Measurements from ENCODE around the gene PLCXD1. TPM values are rescaled to one million over a fixed set of nuclear protein-coding genes. Genes with fewer than 3 reads are reported as not detected.
A peak's percentile ranks its signal among the peaks of the same experiment; 100 is the strongest.
"Not testable (repeated sequence)": the region's sequence is repeated elsewhere in the genome, so short reads cannot be mapped to it uniquely, and the experiment has no call there.

The PLCXD1 gene
- total and polyA plus RNA-seq, 10 donors: 9.9 to 35.0 (median 21.5) TPM

- Histone ChIP-seq H3K9me3 (no peaks in the 10 kb centered on the region), H3K4me1 (peaks cover 0 to 23% (median 7%) of the 10 kb centered on the region in 6 donors), H3K27me3 (replicated peaks in 1 of 7) (no peaks in the 10 kb centered on the region), H3K27ac (peak overlapping the region in 5 of 8 donors; percentile 75 to 83 (median 78)), H3K4me3 (no peak overlapping the region), H3K36me3 (peaks cover 0 to 60% (median 6%) of the 10 kb centered on the region in 6 donors)
- peak in 5 of 11 experiments; percentile 6 to 35 (median 21) for TF ChIP-seq CTCF (IDR thresholded peaks at IDR 0.05 in 8 of 11, conservative IDR thresholded peaks at IDR 0.05 in 3 of 11)
- TF ChIP-seq POLR2AphosphoS5 (IDR thresholded peaks at IDR 0.05): peak in 2 of 3 donors; percentile 60 to 75
- no peak for TF ChIP-seq POLR2A (IDR thresholded peaks at IDR 0.05)
- intact Hi-C loops (cut with DNase I; ENCODE audit: low total_unique reads): no loop called here
- WGBS, 5 donors: 74 to 88% (median 76%) methylated on average over 20 of the region's 20 CpGs
- DNase-seq: peak; percentile 76
Observed at GRCh38 chrX:350148-350533, 69.0 kb downstream of the PLCXD1 start.

DNA sequence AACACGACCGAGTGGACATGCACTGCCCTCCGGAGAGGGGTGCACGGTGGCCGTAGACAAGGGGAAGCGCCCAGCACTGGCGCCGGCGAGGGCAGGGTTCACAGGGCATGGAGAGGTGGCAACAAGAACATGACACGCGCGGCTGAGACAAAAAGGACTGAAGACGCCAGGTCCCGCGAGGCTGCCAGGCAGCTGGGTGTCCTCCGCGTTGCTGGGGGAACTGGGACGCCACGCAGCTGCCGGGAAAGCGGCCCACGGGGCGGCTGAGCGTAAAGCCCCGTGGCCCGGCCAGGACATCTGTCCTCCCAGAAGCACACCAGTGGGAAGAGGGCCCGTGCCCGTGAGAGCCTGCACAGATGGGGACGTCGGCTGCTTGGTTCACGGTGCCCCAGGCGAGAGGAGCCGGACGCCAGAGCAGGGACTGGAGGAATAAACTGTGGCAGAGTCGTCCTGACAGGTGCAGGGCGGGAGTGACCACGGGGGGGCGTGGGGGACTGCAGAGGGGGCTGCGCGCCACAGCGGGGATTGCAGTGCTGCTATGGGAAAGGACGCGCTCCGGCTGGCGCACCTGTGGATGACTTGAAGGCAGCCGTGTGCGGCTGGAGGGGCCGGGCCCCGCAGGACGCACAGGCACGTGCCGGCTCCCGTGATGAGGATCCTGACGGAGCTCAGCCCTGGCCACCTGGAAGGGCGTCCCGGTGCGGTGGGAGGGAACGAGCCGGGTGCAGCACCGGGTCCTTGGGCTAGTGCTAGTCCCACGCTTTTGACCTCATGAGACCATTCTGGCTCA lies 69.5 kb downstream of the PLCXD1 start:
- H3K27me3 ChIP-seq (replicated peaks in 1 of 7): no peaks in the 10 kb centered on the region
- H3K9me3 ChIP-seq: no peaks in the 10 kb centered on the region
- WGBS, 5 donors: 92 to 97% (median 94%) methylated on average over 51 to 61 of the region's 61 CpGs
- H3K27ac ChIP-seq: peak overlapping the region in 4 of 8 donors; percentile 75 to 79 (median 77)
- H3K36me3 ChIP-seq: peaks cover 0 to 56% (median 3%) of the 10 kb centered on the region in 6 donors
- intact Hi-C loops (cut with DNase I; ENCODE audit: low total_unique reads): no loop called here
- H3K4me3 ChIP-seq: no peak overlapping the region
- peak; percentile 71 for DNase-seq
- TF ChIP-seq CTCF (IDR thresholded peaks at IDR 0.05 in 8 of 11, conservative IDR thresholded peaks at IDR 0.05 in 3 of 11) (no peak), POLR2A (IDR thresholded peaks at IDR 0.05) (no peak), POLR2AphosphoS5 (IDR thresholded peaks at IDR 0.05) (no peak)
- peaks cover 0 to 23% (median 7%) of the 10 kb centered on the region in 6 donors for H3K4me1 ChIP-seq

DNA sequence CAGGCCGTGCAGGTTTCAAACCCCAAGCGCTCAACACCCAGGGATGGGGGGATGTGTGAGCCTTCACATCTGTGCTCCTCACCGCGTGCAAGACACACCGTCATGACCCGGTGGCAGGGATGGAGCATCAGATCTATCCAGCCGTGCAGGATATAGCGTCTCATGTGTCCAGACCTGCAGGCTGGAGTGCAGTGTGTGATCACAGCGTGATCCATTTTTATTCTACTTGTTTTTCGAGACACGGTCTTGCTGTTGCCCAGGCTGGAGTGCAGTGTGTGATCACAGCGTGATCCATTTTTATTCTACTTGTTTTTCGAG lies 70.1 kb downstream of the PLCXD1 start:
- H3K27me3 ChIP-seq (replicated peaks in 1 of 7); DNase-seq; H3K4me3 ChIP-seq; H3K9me3 ChIP-seq; intact Hi-C loops (cut with DNase I; ENCODE audit: low total_unique reads); H3K27ac ChIP-seq: not testable (repeated sequence)
- Histone ChIP-seq H3K4me1 (peaks cover 0 to 23% (median 7%) of the 10 kb centered on the region in 6 donors), H3K36me3 (peaks cover 0 to 58% (median 2%) of the 10 kb centered on the region in 6 donors)
- 96 to 98% (median 97%) methylated on average over 11 to 13 of the region's 13 CpGs for WGBS, 5 donors

DNA sequence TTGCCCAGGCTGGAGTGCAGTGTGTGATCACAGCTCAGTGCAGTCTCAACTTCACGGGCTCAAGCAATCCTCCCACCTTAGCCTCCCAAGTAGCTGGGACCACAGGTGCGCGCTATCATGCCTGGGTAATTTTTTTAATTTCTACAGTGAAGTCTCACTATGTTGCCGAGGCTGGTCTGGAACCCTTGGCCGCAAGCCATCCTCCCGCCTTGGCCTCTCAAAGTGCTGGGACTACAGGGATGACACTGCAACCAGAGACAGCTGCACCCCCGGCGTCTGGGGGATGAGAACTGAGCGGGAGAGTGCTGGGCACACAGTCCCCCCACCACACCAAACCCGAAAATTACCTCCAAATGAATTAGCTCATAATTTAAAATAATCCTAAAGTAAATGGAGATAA lies 70.6 kb downstream of the PLCXD1 start:
- H3K27me3 ChIP-seq (replicated peaks in 1 of 7): no peaks in the 10 kb centered on the region
- H3K4me3 ChIP-seq: no peak overlapping the region
- peaks cover 0 to 24% (median 7%) of the 10 kb centered on the region in 6 donors for H3K4me1 ChIP-seq
- DNase-seq: peak; percentile 40
- no peak for TF ChIP-seq CTCF (IDR thresholded peaks at IDR 0.05 in 8 of 11, conservative IDR thresholded peaks at IDR 0.05 in 3 of 11)
- H3K27ac ChIP-seq: no peak overlapping the region
- intact Hi-C loops (cut with DNase I; ENCODE audit: low total_unique reads): no loop called here
- H3K9me3 ChIP-seq: no peaks in the 10 kb centered on the region
- H3K36me3 ChIP-seq: peaks cover 0 to 54% (median under 1%) of the 10 kb centered on the region in 6 donors
- WGBS, 5 donors: 95 to 98% (median 97%) methylated on average over 10 of the region's 10 CpGs

Measured in spleen (tissue), 11 donors.